ENCODE data around the gene SH3RF3. TPM values are rescaled to one million over a fixed set of nuclear protein-coding genes. Genes with fewer than 3 reads are reported as not detected.

Gene SH3RF3
- total and polyA plus RNA-seq, 2 of the 13 experiments (the other 11 are each of a cell fraction or from before 2014, with no cell fraction given) = 0.04 TPM; not detected in 1

- TF ChIP-seq TERF1 (CRISPR knock-in tag; IDR thresholded peaks at IDR 0.05) = no peak
- TF ChIP-seq KAT2B (IDR thresholded peaks at IDR 0.05; ENCODE audit: borderline replicate concordance, low read depth, low read length) = no peak
- no peak for TF ChIP-seq ZNF878 (CRISPR knock-in tag; IDR thresholded peaks at IDR 0.05)
Observed at GRCh38 chr2:109193807-109194619, 65.0 kb downstream of the SH3RF3 start (continued).

- Histone ChIP-seq H3K27me3 (ENCODE audit: control insufficient read depth in 1 of 2, insufficient read depth in 2 of 2, low read length in 2 of 2) (no peaks in the 10 kb centered on the region; a peak in 1 of 5 replicates), H3K9ac (ENCODE audit: insufficient read depth, low read depth, low read length) (no peak overlapping the region), H3K4me3 (replicated peaks in 1 of 3; ENCODE audit: insufficient read depth in 1 of 3, low read depth in 2 of 3, low read length in 3 of 3) (no peak overlapping the region), H3K9me3 (ENCODE audit: low read length) (no peaks in the 10 kb centered on the region), H4K20me1 (ENCODE audit: insufficient read depth, low read length) (no peaks in the 10 kb centered on the region), H3K27ac (ENCODE audit: extremely low read length, insufficient read depth, low read length) (no peak overlapping the region), H3K4me1 (ENCODE audit: insufficient read depth, low read length) (no peaks in the 10 kb centered on the region), H3K4me2 (ENCODE audit: low read depth, low read length) (no peak overlapping the region), H3K36me3 (replicated peaks in 1 of 2; ENCODE audit: control insufficient read depth in 1 of 2, insufficient read depth in 2 of 2, low read length in 2 of 2) (no peaks in the 10 kb centered on the region), H2AFZ (ENCODE audit: low read length) (no peak overlapping the region), H3K79me2 (ENCODE audit: insufficient read depth, low read length) (no peaks in the 10 kb centered on the region)
- DNase-seq (ENCODE audit: low spot score) = no peak
- intact Hi-C loops (cut with micrococcal nuclease; ENCODE audit: unreplicated experiment) (no loop called here), in situ Hi-C loops (cut with HindIII; ENCODE audit: extremely low pct_ligation_motif_present, low pct_unique_long_range_greater_than_20kb) (no loop called here)
- 14% methylated on average over 2 of the region's 2 CpGs for WGBS (ENCODE audit: low lambda C conversion rate)
- BruUV-seq (replicated peaks) = no TSS peak
- POLR2A ChIA-PET = no interaction called here
- ATAC-seq = no peak
- CTCF ChIA-PET (ENCODE audit: low intra/inter-chr PET ratio, low total read pairs) = no interaction called here
- FAIRE-seq = no peak
- TF ChIP-seq ZNF414 (CRISPR knock-in tag; IDR thresholded peaks at IDR 0.05) (no peak), NR3C1 (CRISPR knock-in tag; IDR thresholded peaks at IDR 0.05) (no peak), SNAI1 (CRISPR knock-in tag; IDR thresholded peaks at IDR 0.05; ENCODE audit: borderline replicate concordance) (no peak), ZNF276 (CRISPR knock-in tag; IDR thresholded peaks at IDR 0.05; ENCODE audit: low read depth) (no peak), ETV5 (CRISPR knock-in tag; IDR thresholded peaks at IDR 0.05; ENCODE audit: borderline replicate concordance) (no peak), RBAK (CRISPR knock-in tag; IDR thresholded peaks at IDR 0.05) (no peak), SAP130 (CRISPR knock-in tag; IDR thresholded peaks at IDR 0.05; ENCODE audit: low read depth) (no peak), ZNF282 (IDR thresholded peaks at IDR 0.05; ENCODE audit: partially characterized antibody) (no peak), ZNF709 (CRISPR knock-in tag; IDR thresholded peaks at IDR 0.05) (no peak), CEBPB (IDR thresholded peaks at IDR 0.05; ENCODE audit: borderline replicate concordance, low read depth, low read length) (no peak), NR2F1 (CRISPR knock-in tag; IDR thresholded peaks at IDR 0.05) (no peak), NR2C2 (CRISPR knock-in tag; IDR thresholded peaks at IDR 0.05; ENCODE audit: borderline replicate concordance) (no peak), PHF8 (CRISPR knock-in tag; IDR thresholded peaks at IDR 0.05) (no peak), ZNF597 (CRISPR knock-in tag; IDR thresholded peaks at IDR 0.05) (no peak), MBD4 (IDR thresholded peaks at IDR 0.05; ENCODE audit: borderline replicate concordance, low read length) (no peak), TGIF2 (CRISPR knock-in tag; IDR thresholded peaks at IDR 0.05) (no peak)
Observed at GRCh38 chr2:109194620-109194937, 65.6 kb downstream of the SH3RF3 start.
